HepG2 (cell line): Measurements from ENCODE around the gene SLC13A3. TPM values are rescaled to one million over a fixed set of nuclear protein-coding genes. Genes with fewer than 3 reads are reported as not detected.

Experiments
- FOXM1 ChIP-seq: sonication (generic); formaldehyde crosslinking; IDR thresholded peaks from 2 replicates; pipeline ENCODE4 v1.5.0; 2020; ENCODE audit warnings: missing genetic modification reagents
- GPBP1L1 ChIP-seq: sonication (generic); formaldehyde crosslinking; IDR thresholded peaks from 2 replicates; pipeline ENCODE4 v1.5.0; 2020; ENCODE audit warnings: mild to moderate bottlenecking, missing genetic modification reagents
- JUND ChIP-seq: sonication (generic); formaldehyde crosslinking; IDR thresholded peaks from 2 replicates; pipeline ENCODE4 v1.8.0; 2022; ENCODE audit warnings: mild to moderate bottlenecking, missing genetic modification reagents
- MTA1 ChIP-seq: sonication (generic); formaldehyde crosslinking; IDR thresholded peaks from 2 replicates; pipeline ENCODE4 v1.4.0; 2020; ENCODE audit warnings: missing genetic modification reagents, mild to moderate bottlenecking, borderline replicate concordance
- MYNN ChIP-seq: sonication (generic); formaldehyde crosslinking; IDR thresholded peaks from 2 replicates; pipeline ENCODE4 v1.4.0; 2020; ENCODE audit warnings: mild to moderate bottlenecking, low read depth, missing genetic modification reagents
- ZBTB10 ChIP-seq: sonication (generic); formaldehyde crosslinking; IDR thresholded peaks from 2 replicates; pipeline ENCODE4 v1.4.0; 2020; ENCODE audit warnings: missing genetic modification reagents, borderline replicate concordance
- ZMAT3 ChIP-seq: sonication (generic); formaldehyde crosslinking; conservative IDR thresholded peaks from 2 replicates; pipeline ENCODE4 v1.7.0; 2021; ENCODE audit warnings: missing genetic modification reagents
- ZNF446 ChIP-seq: sonication (generic); formaldehyde crosslinking; IDR thresholded peaks from 2 replicates; pipeline ENCODE4 v1.5.0; 2020; ENCODE audit warnings: mild to moderate bottlenecking, missing genetic modification reagents
- ZNF598 ChIP-seq: sonication (generic); formaldehyde crosslinking; IDR thresholded peaks from 2 replicates; pipeline ENCODE4 v1.5.1; 2020; ENCODE audit warnings: mild to moderate bottlenecking, missing genetic modification reagents, borderline replicate concordance
- ZNF878 ChIP-seq: sonication (generic); formaldehyde crosslinking; IDR thresholded peaks from 2 replicates; pipeline ENCODE4 v1.8.1; 2023; ENCODE audit warnings: mild to moderate bottlenecking, missing genetic modification reagents, moderate library complexity
- ZUFSP ChIP-seq: sonication (generic); formaldehyde crosslinking; IDR thresholded peaks from 2 replicates; pipeline ENCODE4 v1.9.0; 2021; ENCODE audit warnings: missing genetic modification reagents, mild to moderate bottlenecking, borderline replicate concordance
- polyA plus RNA-seq, 8 experiments: library from polyadenylated mRNA; depleted of rRNA in 3 of 8; stranded (reverse) in 7 of 8; unstranded in 1 of 8; fragments of >200 nt; fragmentation: Illumina TruSeq in 4 of 8; extraction: Trizol in 4 of 8; gene quantifications; 2 replicates each; pipeline versions ENCODE4 v1.2.1 to v1.2.3, GENCODE V29; 2011 to 2016; ENCODE audit warnings: low read depth in 4 of 8, missing spikeins in 1 of 8, mixed read lengths in 1 of 8; ENCODE audit not compliant: insufficient read depth in 1 of 8
- total RNA-seq, 5 experiments: library from RNA; depleted of rRNA; stranded (reverse); fragments of >200 nt; fragmentation: Illumina TruSeq; extraction: Trizol; gene quantifications; 2 replicates each; pipeline ENCODE4 v1.2.3, GENCODE V29; 2016; ENCODE audit warnings: low read depth in 1 of 5

The SLC13A3 gene
- total and polyA plus RNA-seq, 2 of the 13 experiments (the other 11 are each of a cell fraction or from before 2014, with no cell fraction given): 66.5 to 76.0 TPM

- TF ChIP-seq ZBTB10 (CRISPR knock-in tag): no peak
- no peak for TF ChIP-seq ZMAT3
- TF ChIP-seq ZNF878: no peak
- TF ChIP-seq ZNF598 (CRISPR knock-in tag): no peak
- no peak for TF ChIP-seq ZNF446 (CRISPR knock-in tag)
- 0 out of 2 replicates have a peak, but pooled peaks have one; percentile 53 for TF ChIP-seq FOXM1 (CRISPR knock-in tag)
- TF ChIP-seq GPBP1L1: no peak
- no peak for TF ChIP-seq MYNN
- no peak for TF ChIP-seq JUND (CRISPR knock-in tag)
- peak; percentile 55; the same call in 1 of the 2 replicates for TF ChIP-seq ZUFSP (CRISPR knock-in tag)
- TF ChIP-seq MTA1: no peak
Measured at GRCh38 chr20:46672543-46673148, 21.4 kb upstream of the SLC13A3 start (continued).
